HEK293 (cell line): ENCODE results near the gene NIP7.
A peak's percentile ranks its signal among the peaks of the same experiment; 100 is the strongest.

ENCODE experiments used
- GLI4 ChIP-seq: fragments of 450-650 bp; formaldehyde crosslinking; IDR thresholded peaks from 2 replicates; pipeline ENCODE4 v1.5.1; 2016; ENCODE audit warnings: missing biosample characterization, missing genetic modification characterization
- GLIS1 ChIP-seq: fragments of 450-650 bp; formaldehyde crosslinking; IDR thresholded peaks from 2 replicates; pipeline ENCODE4 v1.5.1; 2016; ENCODE audit warnings: missing biosample characterization, missing genetic modification characterization
- TCF7L2 ChIP-seq: IDR thresholded peaks from 2 replicates; pipeline ENCODE4 v1.6.1; 2011; ENCODE audit warnings: low read depth, mild to moderate bottlenecking, inconsistent platforms, low read length, moderate library complexity, borderline replicate concordance
- YY1 ChIP-seq: fragments of 450-650 bp; formaldehyde crosslinking; IDR thresholded peaks from 2 replicates; pipeline ENCODE4 v1.5.1; 2018; ENCODE audit warnings: missing biosample characterization, missing genetic modification characterization
- YY2 ChIP-seq: fragments of 450-650 bp; formaldehyde crosslinking; IDR thresholded peaks from 2 replicates; pipeline ENCODE4 v1.5.1; 2016; ENCODE audit warnings: missing biosample characterization, missing genetic modification characterization
- ZBTB48 ChIP-seq: fragments of 450-650 bp; formaldehyde crosslinking; IDR thresholded peaks from 2 replicates; pipeline ENCODE4 v1.5.1; 2016; ENCODE audit warnings: missing biosample characterization, missing genetic modification characterization
- ZEB2 ChIP-seq: fragments of 450-650 bp; formaldehyde crosslinking; IDR thresholded peaks from 2 replicates; pipeline ENCODE4 v1.5.1; 2016; ENCODE audit warnings: missing biosample characterization, missing genetic modification characterization
- ZFP3 ChIP-seq: fragments of 450-650 bp; formaldehyde crosslinking; IDR thresholded peaks from 2 replicates; pipeline ENCODE4 v1.5.1; 2016; ENCODE audit warnings: low read depth, missing biosample characterization, missing genetic modification characterization
- ZIC2 ChIP-seq: fragments of 450-650 bp; formaldehyde crosslinking; IDR thresholded peaks from 2 replicates; pipeline ENCODE4 v1.5.1; 2016; ENCODE audit warnings: missing biosample characterization, missing genetic modification characterization
- ZNF529 ChIP-seq: fragments of 450-650 bp; formaldehyde crosslinking; IDR thresholded peaks from 2 replicates; pipeline ENCODE4 v1.5.1; 2017; ENCODE audit warnings: missing genetic modification characterization, missing biosample characterization; ENCODE audit not compliant: insufficient replicate concordance
- ZNF600 ChIP-seq: fragments of 450-650 bp; formaldehyde crosslinking; IDR thresholded peaks from 2 replicates; pipeline ENCODE4 v1.5.1; 2016; ENCODE audit warnings: missing biosample characterization, missing genetic modification characterization
- ZNF747 ChIP-seq: fragments of 450-650 bp; formaldehyde crosslinking; IDR thresholded peaks from 2 replicates; pipeline ENCODE4 v1.5.1; 2016; ENCODE audit warnings: missing biosample characterization, missing genetic modification characterization
- ZNF76 ChIP-seq: fragments of 450-650 bp; formaldehyde crosslinking; IDR thresholded peaks from 2 replicates; pipeline ENCODE4; 2016; ENCODE audit warnings: low read depth, missing biosample characterization, missing genetic modification characterization, borderline replicate concordance
- ZNF792 ChIP-seq: fragments of 450-650 bp; formaldehyde crosslinking; IDR thresholded peaks from 2 replicates; pipeline ENCODE4 v1.5.1; 2016; ENCODE audit warnings: missing biosample characterization, missing genetic modification characterization
- ZNF843 ChIP-seq: fragments of 450-650 bp; formaldehyde crosslinking; IDR thresholded peaks from 2 replicates; pipeline ENCODE4 v1.5.1; 2016; ENCODE audit warnings: missing biosample characterization, missing genetic modification characterization
- ZSCAN30 ChIP-seq: fragments of 450-650 bp; IDR thresholded peaks from 2 replicates; pipeline ENCODE4 v1.5.1; 2018; ENCODE audit warnings: missing biosample characterization, mild to moderate bottlenecking, missing genetic modification characterization, moderate library complexity
- ZXDB ChIP-seq: fragments of 450-650 bp; formaldehyde crosslinking; IDR thresholded peaks from 2 replicates; pipeline ENCODE4 v1.5.1; 2016; ENCODE audit warnings: missing biosample characterization, missing genetic modification characterization
- TF ChIP-seq, protein P1 (sequence below): fragments of 450-650 bp; formaldehyde crosslinking; IDR thresholded peaks from 2 replicates; pipeline ENCODE4 v1.5.1; 2016; ENCODE audit warnings: missing biosample characterization, missing genetic modification characterization, low read depth
- TF ChIP-seq, protein P2 (sequence below): fragments of 450-650 bp; formaldehyde crosslinking; IDR thresholded peaks from 2 replicates; pipeline ENCODE4; 2016; ENCODE audit warnings: missing biosample characterization, missing genetic modification characterization
- TF ChIP-seq, protein P3 (sequence below): fragments of 450-650 bp; IDR thresholded peaks from 2 replicates; pipeline ENCODE4 v1.5.1; 2018; ENCODE audit warnings: missing biosample characterization, mild to moderate bottlenecking, missing genetic modification characterization
- TF ChIP-seq, protein P4 (sequence below): fragments of 450-650 bp; formaldehyde crosslinking; IDR thresholded peaks from 2 replicates; pipeline ENCODE4 v1.5.1; 2016; ENCODE audit warnings: missing biosample characterization, missing genetic modification characterization
- TF ChIP-seq, protein P5 (sequence below): fragments of 450-650 bp; formaldehyde crosslinking; IDR thresholded peaks from 2 replicates; pipeline ENCODE4 v1.5.1; 2016; ENCODE audit warnings: missing biosample characterization, missing genetic modification characterization, low read depth
- TF ChIP-seq, protein P6 (sequence below): IDR thresholded peaks from 2 replicates; pipeline ENCODE4 v1.6.1; 2011; ENCODE audit warnings: mild to moderate bottlenecking, low read depth, low read length, borderline replicate concordance
- TF ChIP-seq, protein P7 (sequence below): fragments of 450-650 bp; formaldehyde crosslinking; IDR thresholded peaks from 2 replicates; pipeline ENCODE4 v1.5.1; 2016; ENCODE audit warnings: missing biosample characterization, missing genetic modification characterization

NIP7 gene

DNA sequence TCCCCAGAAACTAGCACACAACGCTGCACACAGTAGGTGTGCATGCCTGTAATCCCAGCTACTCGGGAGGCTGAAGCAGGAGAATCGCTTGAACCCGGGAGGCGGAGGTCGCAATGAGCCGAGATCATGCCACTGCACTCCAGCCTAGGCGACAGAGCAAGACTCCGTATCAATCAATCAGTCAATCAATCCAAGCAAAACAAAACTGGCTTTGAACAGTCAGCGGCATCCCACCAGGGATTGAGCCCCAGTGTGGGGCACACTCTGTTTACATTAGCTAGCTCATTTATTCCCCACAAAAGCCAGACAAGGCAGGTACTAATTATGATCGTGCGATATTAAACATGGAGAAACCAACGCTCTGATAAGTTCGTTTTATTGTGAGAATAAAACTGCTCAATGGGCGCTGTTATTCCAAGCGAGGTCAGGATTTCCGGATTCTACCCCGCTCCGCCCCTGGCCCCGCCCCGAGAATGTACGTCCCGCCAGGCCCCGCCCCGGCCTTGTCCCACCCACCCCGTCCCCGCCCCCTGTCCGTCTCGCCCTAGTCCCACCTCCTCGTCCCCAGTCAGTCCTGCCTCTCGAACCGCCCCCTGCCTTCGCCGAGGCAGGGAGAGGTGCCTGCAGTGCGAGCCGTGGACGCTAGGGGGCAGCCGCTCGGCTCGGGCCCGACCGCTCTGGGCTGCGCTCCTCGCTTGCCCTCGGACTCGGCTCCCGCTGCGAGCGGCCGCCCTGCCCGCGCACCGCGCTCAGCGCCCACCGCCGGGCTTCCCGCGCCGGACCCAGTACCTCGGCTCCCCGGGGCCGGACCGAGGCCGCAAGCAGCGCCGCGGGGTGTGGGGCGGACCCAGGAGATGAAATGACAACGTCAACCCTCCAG, 28.7 kb upstream of the NIP7 start, which contains the start of gene VPS4A (continued):
- TF ChIP-seq, protein P1, sequence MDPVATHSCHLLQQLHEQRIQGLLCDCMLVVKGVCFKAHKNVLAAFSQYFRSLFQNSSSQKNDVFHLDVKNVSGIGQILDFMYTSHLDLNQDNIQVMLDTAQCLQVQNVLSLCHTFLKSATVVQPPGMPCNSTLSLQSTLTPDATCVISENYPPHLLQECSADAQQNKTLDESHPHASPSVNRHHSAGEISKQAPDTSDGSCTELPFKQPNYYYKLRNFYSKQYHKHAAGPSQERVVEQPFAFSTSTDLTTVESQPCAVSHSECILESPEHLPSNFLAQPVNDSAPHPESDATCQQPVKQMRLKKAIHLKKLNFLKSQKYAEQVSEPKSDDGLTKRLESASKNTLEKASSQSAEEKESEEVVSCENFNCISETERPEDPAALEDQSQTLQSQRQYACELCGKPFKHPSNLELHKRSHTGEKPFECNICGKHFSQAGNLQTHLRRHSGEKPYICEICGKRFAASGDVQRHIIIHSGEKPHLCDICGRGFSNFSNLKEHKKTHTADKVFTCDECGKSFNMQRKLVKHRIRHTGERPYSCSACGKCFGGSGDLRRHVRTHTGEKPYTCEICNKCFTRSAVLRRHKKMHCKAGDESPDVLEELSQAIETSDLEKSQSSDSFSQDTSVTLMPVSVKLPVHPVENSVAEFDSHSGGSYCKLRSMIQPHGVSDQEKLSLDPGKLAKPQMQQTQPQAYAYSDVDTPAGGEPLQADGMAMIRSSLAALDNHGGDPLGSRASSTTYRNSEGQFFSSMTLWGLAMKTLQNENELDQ (tag by site-specific recombination), result no peak
- TF ChIP-seq ZXDB (tag by site-specific recombination) (no peak), GLIS1 (tag by site-specific recombination) (peak; percentile 19; the same call in 1 of the 2 replicates), ZEB2 (tag by site-specific recombination) (0 out of 2 replicates have a peak, but pooled peaks have one; percentile 22), ZNF529 (tag by site-specific recombination) (no peak), ZNF76 (tag by site-specific recombination) (no peak), ZNF600 (tag by site-specific recombination) (0 out of 2 replicates have a peak, but pooled peaks have one; percentile 57), ZFP3 (tag by site-specific recombination) (no peak), ZSCAN30 (tag by site-specific recombination) (peak; percentile 71), YY1 (tag by site-specific recombination) (0 out of 2 replicates have a peak, but pooled peaks have one; percentile 15), ZBTB48 (tag by site-specific recombination) (no peak), TCF7L2 (no peak), ZNF843 (tag by site-specific recombination) (no peak), ZNF747 (tag by site-specific recombination) (no peak), YY2 (tag by site-specific recombination) (peak; percentile 57; the same call in 1 of the 2 replicates), ZIC2 (tag by site-specific recombination) (no peak), GLI4 (tag by site-specific recombination) (no peak), ZNF792 (tag by site-specific recombination) (0 out of 2 replicates have a peak, but pooled peaks have one; percentile 12)
- TF ChIP-seq, protein P2, sequence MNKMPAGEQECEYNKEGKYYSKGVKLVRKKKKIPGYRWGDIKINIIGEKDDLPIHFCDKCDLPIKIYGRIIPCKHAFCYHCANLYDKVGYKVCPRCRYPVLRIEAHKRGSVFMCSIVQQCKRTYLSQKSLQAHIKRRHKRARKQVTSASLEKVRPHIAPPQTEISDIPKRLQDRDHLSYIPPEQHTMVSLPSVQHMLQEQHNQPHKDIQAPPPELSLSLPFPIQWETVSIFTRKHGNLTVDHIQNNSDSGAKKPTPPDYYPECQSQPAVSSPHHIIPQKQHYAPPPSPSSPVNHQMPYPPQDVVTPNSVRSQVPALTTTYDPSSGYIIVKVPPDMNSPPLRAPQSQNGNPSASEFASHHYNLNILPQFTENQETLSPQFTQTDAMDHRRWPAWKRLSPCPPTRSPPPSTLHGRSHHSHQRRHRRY (tag by site-specific recombination), result no peak
- TF ChIP-seq, protein P3, sequence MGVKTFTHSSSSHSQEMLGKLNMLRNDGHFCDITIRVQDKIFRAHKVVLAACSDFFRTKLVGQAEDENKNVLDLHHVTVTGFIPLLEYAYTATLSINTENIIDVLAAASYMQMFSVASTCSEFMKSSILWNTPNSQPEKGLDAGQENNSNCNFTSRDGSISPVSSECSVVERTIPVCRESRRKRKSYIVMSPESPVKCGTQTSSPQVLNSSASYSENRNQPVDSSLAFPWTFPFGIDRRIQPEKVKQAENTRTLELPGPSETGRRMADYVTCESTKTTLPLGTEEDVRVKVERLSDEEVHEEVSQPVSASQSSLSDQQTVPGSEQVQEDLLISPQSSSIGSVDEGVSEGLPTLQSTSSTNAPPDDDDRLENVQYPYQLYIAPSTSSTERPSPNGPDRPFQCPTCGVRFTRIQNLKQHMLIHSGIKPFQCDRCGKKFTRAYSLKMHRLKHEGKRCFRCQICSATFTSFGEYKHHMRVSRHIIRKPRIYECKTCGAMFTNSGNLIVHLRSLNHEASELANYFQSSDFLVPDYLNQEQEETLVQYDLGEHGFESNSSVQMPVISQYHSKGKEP (tag by site-specific recombination), result 0 out of 2 replicates have a peak, but pooled peaks have one; percentile 24
- TF ChIP-seq, protein P4, sequence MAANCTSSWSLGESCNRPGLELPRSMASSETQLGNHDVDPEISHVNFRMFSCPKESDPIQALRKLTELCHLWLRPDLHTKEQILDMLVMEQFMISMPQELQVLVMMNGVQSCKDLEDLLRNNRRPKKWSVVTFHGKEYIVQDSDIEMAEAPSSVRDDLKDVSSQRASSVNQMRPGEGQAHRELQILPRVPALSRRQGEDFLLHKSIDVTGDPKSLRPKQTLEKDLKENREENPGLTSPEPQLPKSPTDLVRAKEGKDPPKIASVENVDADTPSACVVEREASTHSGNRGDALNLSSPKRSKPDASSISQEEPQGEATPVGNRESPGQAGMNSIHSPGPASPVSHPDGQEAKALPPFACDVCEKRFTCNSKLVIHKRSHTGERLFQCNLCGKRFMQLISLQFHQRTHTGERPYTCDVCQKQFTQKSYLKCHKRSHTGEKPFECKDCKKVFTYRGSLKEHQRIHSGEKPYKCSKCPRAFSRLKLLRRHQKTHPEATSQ (tag by site-specific recombination), result no peak
- TF ChIP-seq, protein P5, sequence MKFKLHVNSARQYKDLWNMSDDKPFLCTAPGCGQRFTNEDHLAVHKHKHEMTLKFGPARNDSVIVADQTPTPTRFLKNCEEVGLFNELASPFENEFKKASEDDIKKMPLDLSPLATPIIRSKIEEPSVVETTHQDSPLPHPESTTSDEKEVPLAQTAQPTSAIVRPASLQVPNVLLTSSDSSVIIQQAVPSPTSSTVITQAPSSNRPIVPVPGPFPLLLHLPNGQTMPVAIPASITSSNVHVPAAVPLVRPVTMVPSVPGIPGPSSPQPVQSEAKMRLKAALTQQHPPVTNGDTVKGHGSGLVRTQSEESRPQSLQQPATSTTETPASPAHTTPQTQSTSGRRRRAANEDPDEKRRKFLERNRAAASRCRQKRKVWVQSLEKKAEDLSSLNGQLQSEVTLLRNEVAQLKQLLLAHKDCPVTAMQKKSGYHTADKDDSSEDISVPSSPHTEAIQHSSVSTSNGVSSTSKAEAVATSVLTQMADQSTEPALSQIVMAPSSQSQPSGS, result no peak
- TF ChIP-seq, protein P6, sequence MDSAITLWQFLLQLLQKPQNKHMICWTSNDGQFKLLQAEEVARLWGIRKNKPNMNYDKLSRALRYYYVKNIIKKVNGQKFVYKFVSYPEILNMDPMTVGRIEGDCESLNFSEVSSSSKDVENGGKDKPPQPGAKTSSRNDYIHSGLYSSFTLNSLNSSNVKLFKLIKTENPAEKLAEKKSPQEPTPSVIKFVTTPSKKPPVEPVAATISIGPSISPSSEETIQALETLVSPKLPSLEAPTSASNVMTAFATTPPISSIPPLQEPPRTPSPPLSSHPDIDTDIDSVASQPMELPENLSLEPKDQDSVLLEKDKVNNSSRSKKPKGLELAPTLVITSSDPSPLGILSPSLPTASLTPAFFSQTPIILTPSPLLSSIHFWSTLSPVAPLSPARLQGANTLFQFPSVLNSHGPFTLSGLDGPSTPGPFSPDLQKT, result no peak
- TF ChIP-seq, protein P7, sequence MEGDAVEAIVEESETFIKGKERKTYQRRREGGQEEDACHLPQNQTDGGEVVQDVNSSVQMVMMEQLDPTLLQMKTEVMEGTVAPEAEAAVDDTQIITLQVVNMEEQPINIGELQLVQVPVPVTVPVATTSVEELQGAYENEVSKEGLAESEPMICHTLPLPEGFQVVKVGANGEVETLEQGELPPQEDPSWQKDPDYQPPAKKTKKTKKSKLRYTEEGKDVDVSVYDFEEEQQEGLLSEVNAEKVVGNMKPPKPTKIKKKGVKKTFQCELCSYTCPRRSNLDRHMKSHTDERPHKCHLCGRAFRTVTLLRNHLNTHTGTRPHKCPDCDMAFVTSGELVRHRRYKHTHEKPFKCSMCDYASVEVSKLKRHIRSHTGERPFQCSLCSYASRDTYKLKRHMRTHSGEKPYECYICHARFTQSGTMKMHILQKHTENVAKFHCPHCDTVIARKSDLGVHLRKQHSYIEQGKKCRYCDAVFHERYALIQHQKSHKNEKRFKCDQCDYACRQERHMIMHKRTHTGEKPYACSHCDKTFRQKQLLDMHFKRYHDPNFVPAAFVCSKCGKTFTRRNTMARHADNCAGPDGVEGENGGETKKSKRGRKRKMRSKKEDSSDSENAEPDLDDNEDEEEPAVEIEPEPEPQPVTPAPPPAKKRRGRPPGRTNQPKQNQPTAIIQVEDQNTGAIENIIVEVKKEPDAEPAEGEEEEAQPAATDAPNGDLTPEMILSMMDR (tag by site-specific recombination), result peak; percentile 78
